RWPE2 (cell line): ENCODE results near the gene ASAP2.

ENCODE experiments used
- ATAC-seq: fragments of 200-7000 bp; cut with Tn5 transposase; 3 replicates; pipeline ENCODE4 v1.9.1; 2021; ENCODE audit warnings: low read depth
- DNase-seq: peaks from one replicate; pipeline ENCODE4 v3.0.0-alpha.2; 2020; ENCODE audit warnings: low spot score
- H3K27ac ChIP-seq: fragments of 450-650 bp; 2 replicates; pipeline ENCODE4 v1.5.1; 2017; ENCODE audit warnings: mild to moderate bottlenecking; ENCODE audit not compliant: poor library complexity, severe bottlenecking
- H3K27me3 ChIP-seq: fragments of 250-450 bp; sonication (Bioruptor Pico); 2 replicates; pipeline ENCODE4 v1.5.1; 2021; ENCODE audit warnings: mild to moderate bottlenecking, moderate library complexity; ENCODE audit not compliant: insufficient read depth, poor library complexity, severe bottlenecking
- H3K36me3 ChIP-seq: fragments of 250-450 bp; sonication (Bioruptor Pico); 2 replicates; pipeline ENCODE4 v1.5.1; 2020; ENCODE audit warnings: low read depth, mild to moderate bottlenecking, moderate library complexity
- H3K4me1 ChIP-seq: fragments of 250-450 bp; sonication (Bioruptor Pico); 2 replicates; pipeline ENCODE4 v1.5.1; 2021; ENCODE audit warnings: mild to moderate bottlenecking, moderate library complexity; ENCODE audit not compliant: insufficient read depth, poor library complexity, severe bottlenecking
- H3K4me3 ChIP-seq: fragments of 250-450 bp; sonication (Bioruptor Pico); 2 replicates; pipeline ENCODE4 v1.5.1; 2021; ENCODE audit warnings: mild to moderate bottlenecking, moderate library complexity; ENCODE audit not compliant: severe bottlenecking
- H3K9me3 ChIP-seq: fragments of 250-450 bp; sonication (Bioruptor Pico); 2 replicates; pipeline ENCODE4 v1.5.1; 2021; ENCODE audit warnings: mild to moderate bottlenecking, moderate library complexity; ENCODE audit not compliant: severe bottlenecking
- CTCF ChIP-seq: fragments of 450-650 bp; IDR thresholded peaks from one replicate; pipeline ENCODE4 v1.5.1; 2017; ENCODE audit warnings: mild to moderate bottlenecking, moderate library complexity; ENCODE audit not compliant: poor library complexity, severe bottlenecking

ASAP2 gene

DNA sequence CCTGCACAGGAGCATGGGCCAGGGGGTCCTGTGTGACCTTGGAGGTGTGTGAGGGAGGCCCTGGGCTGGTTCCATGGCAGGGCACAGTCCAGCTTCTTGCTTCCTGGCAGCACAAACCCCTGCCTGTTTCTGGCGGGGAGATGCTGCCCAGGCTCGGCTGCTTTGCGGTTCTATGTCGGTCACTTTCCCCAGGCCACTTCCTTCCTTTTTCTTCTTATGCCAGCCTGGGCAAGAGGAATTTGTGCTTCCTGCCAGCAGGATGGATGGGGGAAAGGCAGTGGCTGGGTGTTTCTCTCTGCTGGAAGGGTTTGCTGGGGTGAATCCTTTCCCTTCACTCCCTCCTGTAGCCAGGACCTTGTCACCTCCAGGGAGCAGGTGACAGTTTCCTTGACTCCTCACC, 24.3 kb downstream of the ASAP2 start:
- Histone ChIP-seq H3K27me3 (no peaks in the 10 kb centered on the region), H3K4me3 (no peak overlapping the region), H3K36me3 (peaks cover 13% of the 10 kb centered on the region), H3K9me3 (no peaks in the 10 kb centered on the region), H3K27ac (peak overlapping the region; percentile 100), H3K4me1 (peaks cover 86% of the 10 kb centered on the region)
- ATAC-seq (no peak), DNase-seq (no peak)
- TF ChIP-seq CTCF, result no peak

DNA sequence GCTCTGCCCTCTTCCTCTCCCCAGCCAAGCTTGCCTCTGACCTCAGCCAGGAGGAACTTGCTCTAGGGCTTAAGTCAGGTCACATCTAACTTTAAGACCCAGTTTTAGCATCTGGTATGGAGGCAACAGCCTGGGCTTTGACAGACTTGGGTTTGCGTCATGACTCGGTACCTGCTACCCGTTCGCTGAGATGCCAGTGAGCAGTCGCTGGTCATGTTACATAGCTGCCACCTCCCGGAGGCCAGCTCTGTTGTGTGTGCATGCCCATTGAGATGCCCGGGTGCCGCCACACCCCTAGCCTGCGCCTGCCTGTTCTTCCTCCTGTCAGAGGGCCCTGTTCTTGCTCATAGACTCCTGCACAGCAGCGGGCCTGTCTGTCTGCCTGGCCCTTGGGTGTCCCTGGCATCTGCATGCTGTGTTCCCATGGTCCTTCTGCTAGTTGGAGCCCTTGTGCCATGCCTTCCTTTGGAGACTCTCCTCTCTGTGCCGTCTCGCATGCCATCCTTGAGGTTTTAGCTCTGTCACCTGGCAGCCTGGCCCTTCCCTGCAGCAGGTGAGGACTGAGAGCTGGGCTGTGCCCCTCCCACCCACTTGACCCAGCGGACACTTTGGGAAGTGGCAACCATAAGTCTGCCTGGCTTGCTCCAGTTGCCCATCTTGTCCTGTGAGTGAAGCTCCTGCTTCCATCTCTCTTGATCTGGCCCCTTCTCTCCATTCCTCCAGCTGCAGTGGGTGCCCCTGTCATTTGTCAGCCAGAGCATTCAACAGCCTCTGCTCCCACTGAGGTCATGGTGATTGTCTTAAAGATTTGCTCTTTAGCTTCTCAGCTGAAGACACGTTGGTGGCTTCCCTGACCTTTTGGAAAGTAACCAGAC, 24.9 kb downstream of the ASAP2 start:
- H3K9me3 ChIP-seq, result no peaks in the 10 kb centered on the region
- no peak for DNase-seq
- no peaks in the 10 kb centered on the region for H3K27me3 ChIP-seq
- TF ChIP-seq CTCF, result no peak
- ATAC-seq, result no peak
- H3K27ac ChIP-seq, result peak overlapping the region; percentile 100
- peaks cover 6% of the 10 kb centered on the region for H3K36me3 ChIP-seq
- peaks cover 91% of the 10 kb centered on the region for H3K4me1 ChIP-seq
- no peak overlapping the region for H3K4me3 ChIP-seq

DNA sequence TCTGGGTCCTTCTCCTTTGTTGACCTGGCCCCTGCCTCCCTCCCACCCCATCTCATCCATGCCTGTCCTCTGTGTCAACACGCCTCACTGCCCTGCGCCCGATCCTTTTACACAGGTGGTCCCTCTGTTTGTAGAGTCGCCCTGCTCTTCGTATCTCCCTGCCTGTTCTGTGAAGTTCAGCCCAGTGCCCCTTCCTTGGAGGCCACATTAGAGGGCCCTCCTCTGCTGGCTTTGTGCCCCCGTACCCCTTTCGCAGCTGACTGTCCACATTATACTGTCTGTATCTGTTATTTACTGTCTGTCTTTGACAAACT, 25.5 kb downstream of the ASAP2 start:
- no peak for ATAC-seq
- Histone ChIP-seq H3K9me3 (no peaks in the 10 kb centered on the region), H3K27ac (peak overlapping the region; percentile 100), H3K27me3 (no peaks in the 10 kb centered on the region), H3K4me1 (peaks cover 92% of the 10 kb centered on the region), H3K4me3 (no peak overlapping the region), H3K36me3 (peaks cover 5% of the 10 kb centered on the region; the same call in 1 of the 2 replicates)
- no peak for TF ChIP-seq CTCF
- DNase-seq, result no peak

DNA sequence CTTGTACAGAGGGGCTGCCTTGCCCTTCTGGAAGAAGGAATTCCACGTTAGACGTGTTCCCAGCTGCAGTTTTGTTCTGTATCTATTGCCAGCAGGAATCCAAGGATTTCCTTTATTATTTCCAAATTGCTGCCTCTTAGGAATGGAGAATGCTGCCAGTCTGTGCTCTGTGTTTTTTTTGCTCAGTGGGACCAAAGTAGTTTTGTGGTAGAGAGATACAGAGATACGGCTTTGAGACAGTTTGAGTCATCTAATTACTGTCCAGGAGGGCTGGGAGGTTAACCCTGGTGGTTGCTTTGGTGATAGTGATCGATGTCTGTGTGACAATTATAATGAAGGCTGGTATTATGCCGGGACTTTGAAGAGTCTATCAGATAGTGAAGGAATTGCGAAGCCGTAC, 26.3 kb downstream of the ASAP2 start:
- peaks cover 85% of the 10 kb centered on the region for H3K4me1 ChIP-seq
- no peaks in the 10 kb centered on the region for H3K9me3 ChIP-seq
- ATAC-seq, result no peak
- DNase-seq, result no peak
- H3K36me3 ChIP-seq, result peaks cover 8% of the 10 kb centered on the region
- H3K27me3 ChIP-seq, result no peaks in the 10 kb centered on the region
- no peak overlapping the region for H3K4me3 ChIP-seq
- peak overlapping the region; percentile 100 for H3K27ac ChIP-seq
- TF ChIP-seq CTCF, result no peak

GRCh38 chr2:9234680-9235146, 28.1 kb downstream of the ASAP2 start:
- DNase-seq, result peak; percentile 91
- Histone ChIP-seq H3K4me3 (no peak overlapping the region), H3K4me1 (peaks cover 82% of the 10 kb centered on the region)

More at GRCh38 chr2:9234680-9235146, 28.1 kb downstream of the ASAP2 start:
- no peaks in the 10 kb centered on the region for H3K27me3 ChIP-seq
- no peak for TF ChIP-seq CTCF
- H3K27ac ChIP-seq, result peak overlapping the region; percentile 100
- H3K36me3 ChIP-seq, result peaks cover 19% of the 10 kb centered on the region
- H3K9me3 ChIP-seq, result no peaks in the 10 kb centered on the region
- ATAC-seq, result peak; percentile 90
